Non-pigmented ciliary epithelial cell (primary cell): Measurements from ENCODE around the gene UCP2.
A peak's percentile ranks its signal among the peaks of the same experiment; 100 is the strongest.
"Not testable (repeated sequence)": the region's sequence is repeated elsewhere in the genome, so short reads cannot be mapped to it uniquely, and the experiment has no call there.

Experiments used
- DNase-seq: peaks from one replicate; pipeline ENCODE4 v3.0.0-alpha.2; 2010; ENCODE audit warnings: low read depth

The UCP2 gene

DNA sequence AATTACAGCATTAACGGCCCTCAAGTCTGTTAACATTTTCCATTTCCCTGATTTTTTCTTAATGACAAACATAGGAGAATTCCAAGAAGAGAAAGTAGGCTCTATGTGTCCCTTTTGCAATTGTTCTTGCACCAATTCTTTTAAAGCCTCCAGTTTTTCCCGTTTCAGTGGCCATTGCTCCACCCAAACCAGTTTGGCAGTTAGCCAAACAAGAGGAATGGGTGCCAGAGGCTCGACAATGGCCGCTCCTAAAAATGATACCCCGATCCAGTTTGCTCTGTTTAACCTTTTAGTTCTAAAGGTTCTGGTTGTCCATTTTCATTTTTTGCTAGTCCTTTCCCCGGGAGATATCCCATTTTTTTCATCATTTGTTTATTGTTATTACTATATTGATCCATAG lies 38.6 kb downstream of the UCP2 start:
- no peak for DNase-seq

DNA sequence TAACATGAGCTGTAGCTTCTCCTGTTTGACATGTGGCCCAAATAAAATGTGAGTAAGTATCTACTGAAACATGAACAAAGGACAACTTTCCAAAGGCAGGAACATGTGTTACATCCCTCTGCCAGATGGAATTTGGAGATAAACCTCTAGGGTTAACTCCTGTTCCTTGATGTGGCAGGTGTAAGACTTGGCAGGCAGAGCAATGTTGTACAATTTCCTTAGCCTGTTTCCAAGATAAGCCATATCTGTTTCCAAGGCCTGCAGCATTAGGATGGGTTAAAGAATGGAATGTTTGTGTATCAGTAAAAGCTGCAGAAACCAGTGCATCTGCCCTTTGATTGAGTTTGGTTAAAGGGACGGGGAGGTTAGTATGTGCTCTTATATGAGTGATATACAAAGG lies 40.6 kb downstream of the UCP2 start:
- DNase-seq, result no peak

DNA sequence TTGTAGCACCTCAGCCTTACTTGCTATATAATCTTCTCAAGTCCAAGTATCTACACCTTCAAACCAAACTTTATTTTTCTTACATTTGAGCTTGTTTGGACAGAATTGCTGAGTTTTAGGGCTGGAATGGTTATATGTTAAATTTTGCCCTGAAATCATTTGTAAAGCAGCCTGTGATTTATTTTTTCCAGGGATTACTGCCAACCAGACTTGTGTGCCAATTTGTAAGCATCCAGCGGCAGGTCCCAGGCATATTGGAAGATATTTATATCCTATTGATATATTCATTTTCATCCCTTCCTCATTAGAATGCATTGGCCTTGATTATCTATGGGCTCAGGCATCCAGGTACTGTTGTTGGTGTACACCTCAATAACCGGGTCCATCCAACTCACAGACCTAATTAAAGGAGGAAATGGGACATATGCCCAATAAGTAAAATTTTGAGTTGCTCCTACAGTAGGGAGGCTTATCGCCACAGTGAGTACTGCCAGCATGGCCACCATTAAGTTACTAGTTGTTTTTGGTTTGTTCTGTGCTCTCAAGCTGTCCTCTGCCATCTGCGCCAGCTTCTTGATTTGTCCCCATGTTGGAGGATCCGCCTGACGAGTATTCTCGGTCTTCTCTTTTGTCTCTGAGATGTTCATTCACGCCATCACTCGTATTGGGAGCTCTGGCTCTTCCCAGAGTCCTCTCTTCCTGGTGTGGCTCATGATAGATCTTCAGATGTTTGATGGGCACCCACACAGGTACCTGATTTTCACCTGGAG lies 41.7 kb downstream of the UCP2 start:
- no peak for DNase-seq

DNA sequence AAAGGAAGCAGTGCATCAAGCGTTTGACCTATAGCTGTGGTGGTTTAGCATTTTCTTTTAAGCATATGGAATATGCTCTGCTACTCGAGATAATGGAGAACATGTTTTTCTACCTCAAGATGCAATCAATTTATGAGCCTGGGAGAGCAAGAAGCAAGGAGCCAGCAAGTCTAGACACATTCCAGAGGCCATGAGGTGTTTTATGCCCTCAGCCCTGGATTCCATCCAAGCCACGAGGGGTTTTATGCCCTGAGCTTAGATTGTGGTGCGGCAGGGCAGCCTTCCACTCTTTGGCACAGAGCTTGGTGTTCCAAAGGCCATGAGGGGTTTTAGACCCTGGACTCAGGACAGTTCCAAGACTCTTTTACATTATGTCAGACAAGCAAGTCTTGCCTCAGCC lies 43.5 kb downstream of the UCP2 start:
- no peak for DNase-seq

DNA sequence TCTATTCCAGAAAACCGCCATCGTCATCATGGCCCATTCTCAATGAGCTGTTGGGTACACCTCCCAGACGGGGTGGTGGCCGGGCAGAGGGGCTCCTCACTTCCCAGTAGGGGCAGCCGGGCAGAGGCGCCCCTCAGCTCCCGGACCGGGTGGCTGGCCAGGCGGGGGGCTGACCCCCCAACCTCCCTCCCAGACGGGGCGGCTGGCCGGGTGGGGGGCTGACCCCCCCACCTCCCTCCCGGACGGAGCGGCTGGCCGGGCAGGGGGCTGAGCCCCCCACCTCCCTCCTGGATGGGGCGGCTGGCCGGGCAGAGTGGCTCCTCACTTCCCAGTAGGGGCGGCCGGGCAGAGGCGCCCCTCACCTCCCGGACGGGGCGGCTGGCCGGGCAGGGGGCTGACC lies 46.6 kb downstream of the UCP2 start:
- DNase-seq, result not testable (repeated sequence)

DNA sequence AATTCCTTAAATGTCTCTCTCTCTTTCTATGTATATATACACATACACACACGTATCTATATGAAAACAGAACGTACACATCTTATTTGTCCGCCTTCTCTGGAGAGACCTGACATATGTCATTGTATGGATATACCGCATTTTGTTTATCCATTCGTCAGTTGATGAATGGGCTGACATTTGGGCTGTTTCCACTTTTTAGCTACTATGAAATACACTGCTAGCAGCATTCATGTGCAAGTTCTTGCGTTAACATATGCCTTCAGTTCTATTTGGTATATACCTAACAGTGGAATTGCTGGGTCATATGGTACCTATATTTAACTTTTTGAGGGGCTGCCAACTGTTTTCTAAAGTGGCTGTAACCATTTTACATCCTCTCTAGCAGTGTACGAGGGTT lies 49.9 kb downstream of the UCP2 start:
- DNase-seq, result no peak

DNA sequence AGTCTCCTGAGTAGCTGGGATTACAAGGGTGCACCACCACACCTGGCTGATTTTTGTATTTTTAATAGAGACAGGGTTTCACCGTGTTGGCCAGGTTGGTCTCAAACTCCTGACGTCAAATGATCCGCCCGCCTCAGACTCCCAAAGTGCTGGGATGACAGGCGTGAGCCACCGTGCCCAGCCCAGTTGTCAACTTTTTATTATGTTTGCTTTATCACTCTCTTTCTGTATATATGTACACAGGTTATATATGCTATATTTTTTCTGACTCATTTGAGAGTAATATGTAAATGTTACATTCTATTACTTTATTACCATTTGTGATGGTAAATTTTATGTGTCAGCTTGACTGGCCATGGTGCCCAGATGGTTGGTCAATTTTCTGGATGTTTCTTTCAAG lies 50.7 kb downstream of the UCP2 start:
- DNase-seq, result no peak

DNA sequence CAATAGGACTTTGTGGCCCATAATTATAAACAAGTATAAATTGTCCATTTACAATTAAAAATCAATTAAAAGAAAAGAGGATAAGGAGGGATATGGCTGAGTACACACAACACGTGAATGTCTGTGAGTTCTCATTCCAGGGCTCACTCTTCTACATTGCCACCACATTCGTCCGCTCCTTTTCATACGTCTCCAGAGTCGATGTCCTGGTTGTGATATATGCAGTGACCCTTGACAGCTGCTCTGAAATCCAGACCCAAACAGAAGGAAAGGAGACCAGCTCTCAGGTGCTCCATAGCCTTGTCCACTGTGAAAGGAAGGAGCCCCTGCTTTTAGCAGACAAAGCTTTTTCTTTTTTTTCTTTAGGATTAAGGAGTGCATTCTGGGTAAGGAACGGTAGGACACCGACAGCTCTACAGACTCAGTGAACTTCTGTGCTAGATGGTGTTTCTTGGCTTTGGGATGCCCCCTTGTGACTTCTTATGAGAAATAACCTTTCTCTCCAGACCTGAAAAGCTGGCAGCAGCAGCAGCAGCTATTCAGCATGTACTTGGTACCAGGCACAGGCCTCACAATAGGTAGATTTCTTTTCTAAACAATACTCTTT lies 51.5 kb downstream of the UCP2 start:
- DNase-seq, result peak; percentile 61

DNA sequence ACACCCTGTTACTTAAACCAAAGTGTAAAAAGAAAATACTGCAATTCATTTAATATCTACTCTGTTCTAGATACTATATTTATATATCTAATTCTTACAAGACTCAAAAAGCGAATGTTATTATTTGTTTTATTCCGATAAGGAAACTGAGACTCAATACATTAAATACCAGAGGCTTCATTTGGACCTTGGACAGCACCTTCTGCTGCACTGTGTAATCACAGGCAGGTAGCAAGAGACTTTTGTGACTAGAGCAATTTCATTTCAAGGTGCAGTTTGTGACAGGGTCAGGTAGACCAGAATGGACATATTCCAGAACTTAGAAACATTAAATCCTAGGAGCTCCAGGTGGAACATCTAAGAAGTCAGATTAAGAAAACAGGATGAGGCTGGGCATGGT lies 53.3 kb downstream of the UCP2 start:
- DNase-seq, result no peak
